HG03565 (cell line): Measurements from ENCODE around the gene SNF8.
A peak's percentile ranks its signal among the peaks of the same experiment; 100 is the strongest.

Experiments
- ATAC-seq: cut with Tn5 transposase; IDR thresholded peaks from one replicate; pipeline ENCODE4 v1.9.1; 2021; ENCODE audit warnings: mild to moderate bottlenecking, moderate library complexity; ENCODE audit not compliant: unreplicated experiment

The SNF8 gene

GRCh38 chr17:48930435-48930873 is 14.2 kb downstream of the SNF8 start:
- ATAC-seq: no peak

- no peak for ATAC-seq
Measured at GRCh38 chr17:48929812-48930165, 14.9 kb downstream of the SNF8 start.

- no peak for ATAC-seq
Measured at GRCh38 chr17:48928876-48929811, 15.5 kb downstream of the SNF8 start.

- ATAC-seq: no peak
Measured at GRCh38 chr17:48927978-48928745, 16.5 kb downstream of the SNF8 start.

GRCh38 chr17:48925991-48926342 is 18.7 kb downstream of the SNF8 start:
- ATAC-seq: no peak

GRCh38 chr17:48925251-48925990 is 19.2 kb downstream of the SNF8 start:
- ATAC-seq: no peak

GRCh38 chr17:48915459-48916282 is 29.0 kb downstream of the SNF8 start:
- ATAC-seq: no peak

- ATAC-seq: no peak
Measured at GRCh38 chr17:48912476-48912875, 32.2 kb downstream of the SNF8 start.

- ATAC-seq: no peak
Measured at GRCh38 chr17:48910370-48910769, 34.3 kb downstream of the SNF8 start.

- no peak for ATAC-seq
Measured at GRCh38 chr17:48909783-48910182, 34.9 kb downstream of the SNF8 start.

- ATAC-seq: no peak
Measured at GRCh38 chr17:48908853-48909394, 35.7 kb downstream of the SNF8 start.

GRCh38 chr17:48908047-48908843 is 36.4 kb downstream of the SNF8 start, which contains the start of gene UBE2Z:
Gene UBE2Z (plus strand): TSS chr17:48908407. CDS start chr17:48908504, 97 bp downstream.
- peak; percentile 70 for ATAC-seq

GRCh38 chr17:48907713-48908046 is 37.0 kb downstream of the SNF8 start:
- no peak for ATAC-seq

- no peak for ATAC-seq
Measured at GRCh38 chr17:48905987-48906515, 38.6 kb downstream of the SNF8 start.

GRCh38 chr17:48904428-48904827 is 40.2 kb downstream of the SNF8 start:
- ATAC-seq: no peak

- no peak for ATAC-seq
Measured at GRCh38 chr17:48903401-48903800, 41.2 kb downstream of the SNF8 start.

- ATAC-seq: no peak
Measured at GRCh38 chr17:48901241-48901640, 43.4 kb downstream of the SNF8 start.

GRCh38 chr17:48894886-48895285 is 49.8 kb downstream of the SNF8 start:
- ATAC-seq: no peak
